HG02885 (cell line): ENCODE measurements around the gene GNG7.
"Not testable (repeated sequence)": the region's sequence is repeated elsewhere in the genome, so short reads cannot be mapped to it uniquely, and the experiment has no call there.

Experiments
- ATAC-seq: cut with Tn5 transposase; IDR thresholded peaks from one replicate; pipeline ENCODE4 v1.9.1; 2021; ENCODE audit warnings: mild to moderate bottlenecking; ENCODE audit not compliant: unreplicated experiment, poor library complexity

Gene GNG7

DNA sequence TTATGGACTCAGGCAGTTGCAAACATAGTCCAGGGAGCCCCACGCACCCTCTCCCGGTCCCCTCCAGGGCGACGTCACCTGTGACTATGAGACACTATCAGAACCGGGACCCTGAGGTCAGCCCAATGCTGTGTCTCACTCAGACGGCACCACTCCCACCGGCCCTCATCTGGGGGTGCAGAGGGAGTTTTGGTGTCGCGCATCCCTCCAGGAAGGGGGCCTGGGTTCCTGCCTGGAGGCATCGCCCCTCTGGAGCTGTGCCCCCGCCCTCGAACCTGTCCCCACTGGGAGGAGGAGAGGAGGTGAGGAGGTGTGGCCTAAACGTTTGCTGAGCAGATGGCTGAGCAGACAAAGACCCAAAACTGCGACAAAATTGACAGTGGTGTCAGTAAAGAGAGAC, 175.3 kb downstream of the GNG7 start:
- ATAC-seq, result no peak

DNA sequence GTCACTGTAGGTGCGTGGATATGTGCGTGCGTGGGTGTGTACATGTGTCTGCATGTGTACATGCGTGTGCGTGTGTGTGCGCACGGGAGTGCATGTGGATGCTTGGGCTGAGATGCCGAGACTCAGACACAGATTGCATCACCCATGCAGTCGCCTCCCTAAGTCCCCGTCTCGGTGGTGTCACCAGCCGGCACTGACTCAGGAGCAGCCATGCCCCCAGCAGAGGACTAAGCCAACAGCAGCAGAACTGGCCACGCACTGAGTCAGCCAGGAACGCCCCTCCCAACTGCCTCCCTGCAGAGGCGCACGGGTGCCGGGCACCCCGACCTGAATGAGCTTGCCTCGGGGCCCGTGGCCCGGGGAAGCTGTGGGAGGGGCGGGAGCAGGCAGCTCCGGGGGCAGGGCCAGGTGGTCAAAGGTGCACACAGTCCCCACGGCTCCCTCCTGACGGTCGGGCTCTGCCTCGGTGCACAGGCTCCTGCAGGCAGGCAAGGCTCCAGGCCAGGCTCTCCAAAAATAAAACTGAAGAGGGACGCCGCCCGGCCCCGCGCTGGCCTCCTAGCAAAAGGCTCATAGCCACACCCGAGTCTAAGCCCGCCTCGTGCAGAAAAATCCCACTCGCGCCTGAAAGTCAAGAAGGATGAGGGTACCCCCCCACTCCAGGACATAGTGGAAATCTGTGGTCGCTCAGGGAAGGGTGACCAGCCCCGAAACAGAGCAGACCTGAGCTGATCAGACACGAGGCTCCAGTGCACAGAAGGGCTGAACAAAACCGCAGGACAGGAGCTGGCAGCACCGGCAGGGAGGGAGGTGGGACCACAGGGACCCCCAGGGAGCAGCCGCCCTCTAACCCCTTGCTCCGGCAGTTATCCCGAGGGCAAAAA, 177.4 kb downstream of the GNG7 start:
- ATAC-seq, result no peak

DNA sequence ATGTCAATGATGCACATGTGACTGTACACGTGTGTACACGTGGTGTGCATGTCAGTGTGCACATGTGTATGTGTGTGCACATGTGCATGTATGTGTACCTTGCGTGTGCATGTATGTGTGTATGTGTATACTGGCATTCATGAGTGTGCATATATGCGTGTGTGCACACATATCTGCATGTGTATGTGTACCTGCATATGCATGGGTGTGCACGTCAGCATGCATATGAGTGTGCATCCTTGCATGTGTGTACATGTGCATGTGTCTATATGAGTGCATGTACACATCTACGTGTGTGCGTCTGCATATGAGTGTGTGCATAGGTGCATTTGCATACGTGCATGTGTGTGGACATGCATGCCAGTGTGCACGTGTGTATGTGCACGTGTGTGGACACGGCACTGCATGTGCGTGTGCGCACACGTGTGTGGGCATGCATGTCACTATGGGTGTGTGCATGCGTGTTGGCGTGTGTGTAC, 178.1 kb downstream of the GNG7 start:
- no peak for ATAC-seq

GRCh38 chr19:2523630-2524311, 178.7 kb downstream of the GNG7 start:
- no peak for ATAC-seq

DNA sequence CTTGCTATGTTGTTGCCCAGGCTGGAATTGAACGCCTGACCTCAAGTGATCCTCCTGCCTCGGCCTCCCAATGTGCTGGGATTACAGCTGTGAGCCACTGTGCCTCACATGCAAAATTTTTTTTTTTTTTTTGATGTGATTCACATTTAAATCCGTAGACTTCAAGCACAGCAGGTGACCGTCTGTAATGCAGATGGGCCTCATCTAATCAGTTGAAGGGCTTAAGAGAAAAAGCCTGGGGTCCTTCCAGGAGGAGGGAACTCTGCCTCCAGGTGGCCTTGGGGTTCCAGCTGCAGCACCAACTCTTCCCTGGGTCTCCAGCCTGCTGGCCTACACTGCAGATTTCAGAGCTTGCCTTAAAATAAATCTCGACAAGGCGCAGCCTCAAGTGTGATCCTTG, 183.0 kb downstream of the GNG7 start:
- no peak for ATAC-seq

DNA sequence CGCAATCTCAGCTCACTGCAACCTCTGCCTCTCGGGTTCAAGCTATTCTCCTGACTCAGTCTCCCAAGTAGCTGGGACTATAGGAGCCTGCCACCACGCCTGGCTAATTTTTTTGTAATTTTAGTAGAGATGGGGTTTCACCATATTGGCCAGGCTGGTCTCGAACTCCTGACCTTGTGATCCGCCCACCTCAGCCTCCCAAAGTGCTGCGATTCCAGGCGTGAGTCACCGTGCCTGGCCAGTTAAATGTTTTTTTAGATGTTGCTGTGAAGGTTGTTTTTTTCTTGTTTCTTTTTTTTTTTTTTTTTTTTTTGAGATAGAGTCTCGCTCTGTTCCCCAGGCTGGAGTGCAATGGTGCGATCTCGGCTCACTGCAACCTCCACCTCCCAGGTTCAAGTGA, 183.6 kb downstream of the GNG7 start:
- not testable (repeated sequence) for ATAC-seq

- no peak for ATAC-seq
These were observed 184.5 kb downstream of the GNG7 start for GRCh38 chr19:2517881-2518601.

- no peak for ATAC-seq
These were observed 185.8 kb downstream of the GNG7 start for GRCh38 chr19:2516727-2517126.

GRCh38 chr19:2514981-2515518, 187.4 kb downstream of the GNG7 start:
- no peak for ATAC-seq

DNA sequence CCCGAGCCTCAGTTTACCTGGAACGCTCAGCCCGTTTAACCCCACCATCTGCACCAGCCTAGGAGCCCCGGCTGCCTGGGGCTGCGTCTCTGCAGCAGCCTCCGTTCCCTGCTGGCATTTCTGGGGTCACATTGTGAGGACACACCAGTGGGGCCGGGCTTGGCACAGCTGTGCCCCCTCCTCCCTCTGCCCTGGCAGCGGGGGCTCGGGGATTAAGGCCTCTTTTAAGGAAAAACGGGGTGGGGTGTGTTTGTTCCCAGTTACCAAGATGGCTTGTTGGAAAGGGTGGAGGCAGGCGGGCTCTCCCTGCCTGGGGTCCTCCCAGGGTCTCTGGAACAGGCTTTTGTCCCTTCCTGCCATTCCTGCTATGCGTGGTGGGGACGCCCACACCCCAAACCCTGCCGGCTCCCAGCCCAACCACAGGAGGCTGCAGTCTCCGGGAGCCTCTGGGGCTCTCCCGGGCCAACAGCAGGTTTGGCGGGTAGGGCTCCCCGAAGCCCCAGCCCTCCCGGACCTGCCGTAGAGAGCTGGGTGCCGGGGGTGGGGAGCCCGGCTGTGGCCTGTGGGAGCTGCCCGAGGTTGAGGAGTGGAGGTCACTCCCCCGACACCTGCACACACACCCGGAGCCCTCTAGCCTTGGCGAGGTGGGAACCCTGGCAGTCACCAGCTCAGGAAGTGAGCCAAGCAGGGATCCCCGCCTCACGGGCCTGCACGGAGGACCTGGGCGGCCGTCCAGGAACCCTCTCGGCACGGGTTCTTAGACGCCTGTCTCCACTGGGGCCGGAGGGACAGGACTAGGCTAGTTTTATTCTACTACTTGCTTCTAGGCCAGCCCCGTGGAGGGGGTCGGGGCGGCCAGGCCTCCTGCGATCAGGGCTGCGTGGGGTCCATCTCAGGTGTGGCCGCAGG, 189.7 kb downstream of the GNG7 start:
- no peak for ATAC-seq

DNA sequence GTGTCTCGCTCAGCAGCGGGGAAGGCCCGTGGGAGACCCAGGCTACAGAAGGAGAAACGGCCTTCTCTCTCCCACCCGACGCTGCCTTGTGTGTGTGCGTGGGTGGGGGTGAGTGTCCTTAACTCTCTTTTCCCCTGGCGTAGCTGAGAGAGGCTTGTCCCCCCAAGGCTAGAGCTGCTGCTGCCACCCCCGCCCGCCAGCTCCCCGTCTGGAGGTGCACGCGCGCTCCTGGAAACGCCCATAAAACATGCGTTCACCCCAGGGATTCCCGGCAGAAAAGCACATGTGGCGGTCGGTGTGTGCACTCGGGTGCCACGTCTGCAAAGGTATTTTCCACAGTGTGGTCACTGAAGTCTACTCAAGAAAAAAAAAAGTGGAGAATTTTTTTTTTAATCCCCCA, 190.5 kb downstream of the GNG7 start:
- ATAC-seq, result no peak

- ATAC-seq, result no peak
These were observed 190.9 kb downstream of the GNG7 start for GRCh38 chr19:2511570-2511969.

DNA sequence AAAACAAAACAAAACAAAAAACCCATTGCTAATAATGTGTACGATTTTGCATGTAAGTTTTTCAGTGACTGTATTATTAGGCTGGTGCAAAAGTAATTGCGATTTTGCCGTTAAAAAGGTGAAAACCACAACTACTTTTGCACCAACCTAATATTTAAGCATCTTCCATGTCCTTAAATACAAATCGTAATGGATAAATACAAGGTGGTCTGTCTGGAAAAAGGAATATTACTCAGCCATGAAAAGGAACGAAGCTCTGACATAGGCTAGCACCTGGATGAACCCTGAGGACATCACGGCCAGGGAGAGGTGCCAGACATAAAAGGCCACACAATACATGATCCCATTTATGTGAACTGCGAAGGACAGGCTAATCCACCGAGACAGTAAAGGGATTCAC, 193.4 kb downstream of the GNG7 start:
- ATAC-seq, result no peak

- ATAC-seq, result no peak
These were observed 195.4 kb downstream of the GNG7 start for GRCh38 chr19:2507109-2507508.

DNA sequence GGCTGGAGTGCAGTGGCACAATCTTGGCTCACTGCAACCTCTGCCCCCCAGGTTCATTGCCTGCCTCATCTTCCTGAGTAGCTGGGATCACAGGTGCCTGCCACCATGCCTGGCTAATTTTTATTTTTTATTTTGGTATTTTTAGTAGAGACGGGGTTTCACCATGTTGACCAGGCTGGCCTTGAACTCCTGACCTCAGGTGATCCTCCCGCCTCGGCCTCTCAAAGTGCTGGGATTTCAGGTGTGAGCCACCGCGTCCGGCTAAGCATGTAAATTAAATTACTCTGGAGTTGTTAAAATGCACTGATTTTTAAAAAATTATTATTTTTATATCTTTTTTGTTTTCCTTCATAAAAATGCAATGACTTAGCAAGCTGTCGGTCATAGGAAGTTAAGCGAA, 195.8 kb downstream of the GNG7 start:
- ATAC-seq, result not testable (repeated sequence)

GRCh38 chr19:2503521-2504109, 198.9 kb downstream of the GNG7 start:
- ATAC-seq, result no peak

GRCh38 chr19:2500841-2501261, 201.6 kb downstream of the GNG7 start:
- ATAC-seq, result no peak

DNA sequence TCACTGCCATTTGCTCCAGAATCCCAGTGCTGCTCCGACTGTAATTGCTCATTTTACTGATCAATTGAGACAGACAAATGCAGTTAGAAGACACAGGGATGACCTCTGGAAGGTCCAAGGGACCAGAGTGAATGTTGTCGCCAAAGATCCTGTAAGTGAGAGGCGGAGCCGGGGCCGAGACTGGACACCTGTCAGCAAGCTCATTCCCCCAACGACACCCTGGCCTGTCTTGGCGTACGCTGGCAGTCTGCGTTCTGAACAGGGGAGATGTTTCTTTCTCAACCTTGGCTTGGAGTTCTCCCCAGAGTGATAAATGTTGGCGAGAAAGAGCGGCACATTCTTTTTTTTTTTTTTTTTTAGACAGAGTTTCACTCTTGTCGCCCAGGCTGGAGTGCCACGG, 202.3 kb downstream of the GNG7 start:
- ATAC-seq, result no peak

DNA sequence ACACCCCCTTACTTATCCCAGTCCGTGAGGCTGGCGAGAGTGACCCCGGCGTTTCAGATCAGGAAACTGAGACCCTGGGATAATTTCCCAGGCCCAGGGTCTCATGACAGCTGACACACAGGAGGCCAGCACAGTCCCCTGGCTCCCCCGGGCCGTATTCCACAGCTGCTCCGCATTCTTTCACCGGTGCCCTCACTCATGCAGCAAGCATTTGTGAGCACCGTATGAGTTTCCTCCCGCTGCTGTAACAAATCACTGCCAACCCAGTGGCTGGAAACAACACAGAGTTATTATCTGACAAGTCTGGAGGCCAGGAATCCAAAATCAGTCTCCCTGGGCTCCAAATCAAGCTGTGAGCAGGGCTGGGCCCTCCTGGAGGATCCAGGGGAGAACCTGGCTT, 205.3 kb downstream of the GNG7 start:
- no peak for ATAC-seq
